ENCODE measurements around the gene ARFIP2.

- no peak for TF ChIP-seq EP300 (IDR thresholded peaks at IDR 0.05)
- no peak for TF ChIP-seq CTCF (IDR thresholded peaks at IDR 0.05)
- TF ChIP-seq POLR2A (IDR thresholded peaks at IDR 0.05), result no peak
- no peak for TF ChIP-seq POLR2AphosphoS5 (IDR thresholded peaks at IDR 0.05)
These were observed 48.1 kb upstream of the ARFIP2 start for GRCh38 chr11:6529266-6529665.
